ENCODE data around the gene RPL12.

DNA sequence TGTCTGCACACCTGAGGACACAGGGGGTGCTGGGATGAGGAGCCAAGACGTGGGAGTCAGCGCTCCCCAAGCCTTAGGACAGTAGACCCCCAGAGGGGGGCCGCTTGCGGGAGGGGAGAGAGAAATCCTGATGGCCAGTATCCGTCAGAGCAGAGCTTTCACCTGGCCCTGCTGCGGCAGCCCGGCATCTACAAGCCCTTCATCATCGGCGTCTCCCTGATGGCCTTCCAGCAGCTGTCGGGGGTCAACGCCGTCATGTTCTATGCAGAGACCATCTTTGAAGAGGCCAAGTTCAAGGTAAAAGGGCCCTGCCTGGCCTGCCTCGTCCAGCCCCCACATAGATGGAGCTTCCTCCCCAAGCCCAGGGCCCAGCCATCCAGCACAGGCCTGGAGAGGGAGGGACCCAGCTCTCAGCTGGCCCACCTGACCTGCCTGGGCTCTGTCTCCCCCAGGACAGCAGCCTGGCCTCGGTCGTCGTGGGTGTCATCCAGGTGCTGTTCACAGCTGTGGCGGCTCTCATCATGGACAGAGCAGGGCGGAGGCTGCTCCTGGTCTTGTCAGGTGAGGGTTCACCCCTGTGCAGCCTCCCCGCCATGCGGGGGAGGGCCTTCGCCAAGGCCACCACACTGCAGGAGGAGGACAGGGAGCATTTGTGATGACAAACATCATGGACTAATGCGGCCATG lies 47.6 kb downstream of the RPL12 start:
- no peak for TF ChIP-seq POLR2AphosphoS5 (IDR thresholded peaks at IDR 0.05; ENCODE audit: low read depth, low read length)
- no peak for TF ChIP-seq POLR2A (IDR thresholded peaks at IDR 0.05; ENCODE audit: low read depth, low read length)
- no peak for TF ChIP-seq TAF1 (IDR thresholded peaks at IDR 0.05; ENCODE audit: low read depth, low read length)
